Lower leg skin (tissue), 3 donors: ENCODE data around the gene GALM.

Source experiments
- POLR2A ChIP-seq, 2 donors: fragments of 450-650 bp; IDR thresholded peaks; one replicate each; pipeline ENCODE4 v1.6.1; 2016 to 2017; ENCODE audit warnings: antibody characterized with exemption in 2 of 2, mild to moderate bottlenecking in 1 of 2, moderate library complexity in 1 of 2
- TF ChIP-seq, protein P1 (sequence below), 3 donors: fragments of 450-650 bp; IDR thresholded peaks; one replicate each; pipeline ENCODE4 v1.5.1; 2016; ENCODE audit warnings: antibody characterized with exemption in 3 of 3, mild to moderate bottlenecking in 3 of 3, moderate library complexity in 2 of 3

DNA sequence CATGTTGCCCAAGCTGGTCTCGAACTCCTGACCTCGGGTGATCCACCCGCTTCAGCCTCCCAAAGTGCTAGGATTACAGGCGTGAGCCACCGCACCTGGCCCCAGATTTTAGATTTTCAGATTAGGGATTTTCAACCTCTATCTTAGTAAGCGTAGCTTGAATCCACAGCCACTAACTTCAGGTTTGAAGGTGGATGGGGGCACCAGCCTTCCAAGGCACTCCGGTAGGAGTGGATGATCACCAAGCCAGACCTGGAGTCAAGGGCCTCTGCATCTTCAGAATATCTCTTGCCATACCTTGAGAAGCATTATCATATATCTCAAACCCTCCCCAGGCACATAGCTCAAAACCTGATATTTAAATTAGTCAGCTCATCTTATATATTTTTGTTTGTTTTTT, 17.9 kb downstream of the GALM start:
- no peak for TF ChIP-seq POLR2A (IDR thresholded peaks at IDR 0.05)
- TF ChIP-seq, protein P1, sequence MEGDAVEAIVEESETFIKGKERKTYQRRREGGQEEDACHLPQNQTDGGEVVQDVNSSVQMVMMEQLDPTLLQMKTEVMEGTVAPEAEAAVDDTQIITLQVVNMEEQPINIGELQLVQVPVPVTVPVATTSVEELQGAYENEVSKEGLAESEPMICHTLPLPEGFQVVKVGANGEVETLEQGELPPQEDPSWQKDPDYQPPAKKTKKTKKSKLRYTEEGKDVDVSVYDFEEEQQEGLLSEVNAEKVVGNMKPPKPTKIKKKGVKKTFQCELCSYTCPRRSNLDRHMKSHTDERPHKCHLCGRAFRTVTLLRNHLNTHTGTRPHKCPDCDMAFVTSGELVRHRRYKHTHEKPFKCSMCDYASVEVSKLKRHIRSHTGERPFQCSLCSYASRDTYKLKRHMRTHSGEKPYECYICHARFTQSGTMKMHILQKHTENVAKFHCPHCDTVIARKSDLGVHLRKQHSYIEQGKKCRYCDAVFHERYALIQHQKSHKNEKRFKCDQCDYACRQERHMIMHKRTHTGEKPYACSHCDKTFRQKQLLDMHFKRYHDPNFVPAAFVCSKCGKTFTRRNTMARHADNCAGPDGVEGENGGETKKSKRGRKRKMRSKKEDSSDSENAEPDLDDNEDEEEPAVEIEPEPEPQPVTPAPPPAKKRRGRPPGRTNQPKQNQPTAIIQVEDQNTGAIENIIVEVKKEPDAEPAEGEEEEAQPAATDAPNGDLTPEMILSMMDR (IDR thresholded peaks at IDR 0.05): no peak
